NB4 (cell line): ENCODE results near the gene THAP3.

Experiments
- DNase-seq: peaks from one replicate; pipeline ENCODE4 v3.0.0; 2010; ENCODE audit warnings: low read depth
- H3K4me3 ChIP-seq: one replicate; pipeline ENCODE4 v1.5.1; 2011; ENCODE audit warnings: mild to moderate bottlenecking, low read depth, low read length, moderate library complexity
- MYC ChIP-seq: IDR thresholded peaks from 2 replicates; pipeline ENCODE4 v1.6.1; 2011; ENCODE audit warnings: low read depth, low read length
- POLR2A ChIP-seq: IDR thresholded peaks from 2 replicates; pipeline ENCODE4 v1.6.1; 2011; ENCODE audit warnings: mild to moderate bottlenecking; ENCODE audit not compliant: insufficient read length; ENCODE audit errors: extremely low read depth
- TF ChIP-seq, protein P1 (sequence below): IDR thresholded peaks from 2 replicates; pipeline ENCODE4 v1.6.1; 2011; ENCODE audit warnings: low read depth, low read length
- TF ChIP-seq, protein P2 (sequence below): IDR thresholded peaks from one replicate; pipeline ENCODE4 v1.5.1; 2012; ENCODE audit warnings: low read depth, low read length

Gene THAP3

DNA sequence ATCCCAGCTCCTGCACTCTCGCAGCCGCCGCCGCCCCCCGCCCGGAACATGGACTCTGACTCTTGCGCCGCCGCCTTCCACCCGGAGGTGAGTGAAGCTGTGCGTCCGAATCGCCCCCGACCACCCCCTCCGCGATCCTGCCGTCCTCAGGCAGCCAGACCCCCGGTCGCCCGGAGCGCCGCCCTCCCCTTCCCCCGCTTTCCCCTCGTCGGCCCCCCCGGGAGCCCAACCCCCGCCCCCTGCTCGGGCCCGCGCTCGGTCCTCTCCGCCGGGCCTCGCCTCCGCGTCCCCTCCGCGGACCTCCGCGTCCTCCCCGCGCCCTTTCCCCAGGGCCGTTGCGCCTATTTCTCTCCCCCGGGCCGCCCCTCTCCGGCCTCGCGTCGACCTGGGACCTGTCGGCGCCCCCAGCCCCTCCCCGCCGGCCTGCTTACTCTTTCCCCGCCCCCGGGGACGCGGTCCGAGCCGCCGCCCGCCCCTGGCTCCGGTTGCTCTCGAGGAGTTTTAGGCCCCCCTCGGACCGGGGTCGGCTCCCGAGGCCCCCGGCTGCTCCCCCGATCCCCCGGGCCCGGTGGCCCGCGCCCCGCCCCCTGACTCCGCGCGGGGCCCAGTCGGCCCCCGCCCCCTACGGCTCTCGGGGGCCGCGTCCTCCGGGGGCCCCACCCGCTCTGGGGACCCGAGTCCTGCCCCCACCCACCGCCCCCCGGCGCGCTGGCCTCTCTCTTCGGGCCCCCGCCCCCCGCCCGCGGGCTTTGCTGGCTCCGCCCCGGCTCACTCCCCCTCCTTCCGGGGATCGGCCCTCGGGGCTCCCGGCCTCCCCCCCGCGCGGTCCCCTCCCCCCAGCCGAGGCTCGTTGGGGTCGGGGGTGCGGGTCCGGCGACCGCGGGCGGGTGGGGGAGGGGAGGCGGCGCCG, 10.4 kb upstream of the THAP3 start:
- H3K4me3 ChIP-seq = peak overlapping the region; percentile 57
- peak; percentile 65 for DNase-seq
- TF ChIP-seq, protein P1, sequence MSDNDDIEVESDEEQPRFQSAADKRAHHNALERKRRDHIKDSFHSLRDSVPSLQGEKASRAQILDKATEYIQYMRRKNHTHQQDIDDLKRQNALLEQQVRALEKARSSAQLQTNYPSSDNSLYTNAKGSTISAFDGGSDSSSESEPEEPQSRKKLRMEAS = no peak
- TF ChIP-seq MYC (no peak), POLR2A (no peak)
- TF ChIP-seq, protein P2, sequence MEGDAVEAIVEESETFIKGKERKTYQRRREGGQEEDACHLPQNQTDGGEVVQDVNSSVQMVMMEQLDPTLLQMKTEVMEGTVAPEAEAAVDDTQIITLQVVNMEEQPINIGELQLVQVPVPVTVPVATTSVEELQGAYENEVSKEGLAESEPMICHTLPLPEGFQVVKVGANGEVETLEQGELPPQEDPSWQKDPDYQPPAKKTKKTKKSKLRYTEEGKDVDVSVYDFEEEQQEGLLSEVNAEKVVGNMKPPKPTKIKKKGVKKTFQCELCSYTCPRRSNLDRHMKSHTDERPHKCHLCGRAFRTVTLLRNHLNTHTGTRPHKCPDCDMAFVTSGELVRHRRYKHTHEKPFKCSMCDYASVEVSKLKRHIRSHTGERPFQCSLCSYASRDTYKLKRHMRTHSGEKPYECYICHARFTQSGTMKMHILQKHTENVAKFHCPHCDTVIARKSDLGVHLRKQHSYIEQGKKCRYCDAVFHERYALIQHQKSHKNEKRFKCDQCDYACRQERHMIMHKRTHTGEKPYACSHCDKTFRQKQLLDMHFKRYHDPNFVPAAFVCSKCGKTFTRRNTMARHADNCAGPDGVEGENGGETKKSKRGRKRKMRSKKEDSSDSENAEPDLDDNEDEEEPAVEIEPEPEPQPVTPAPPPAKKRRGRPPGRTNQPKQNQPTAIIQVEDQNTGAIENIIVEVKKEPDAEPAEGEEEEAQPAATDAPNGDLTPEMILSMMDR = no peak

DNA sequence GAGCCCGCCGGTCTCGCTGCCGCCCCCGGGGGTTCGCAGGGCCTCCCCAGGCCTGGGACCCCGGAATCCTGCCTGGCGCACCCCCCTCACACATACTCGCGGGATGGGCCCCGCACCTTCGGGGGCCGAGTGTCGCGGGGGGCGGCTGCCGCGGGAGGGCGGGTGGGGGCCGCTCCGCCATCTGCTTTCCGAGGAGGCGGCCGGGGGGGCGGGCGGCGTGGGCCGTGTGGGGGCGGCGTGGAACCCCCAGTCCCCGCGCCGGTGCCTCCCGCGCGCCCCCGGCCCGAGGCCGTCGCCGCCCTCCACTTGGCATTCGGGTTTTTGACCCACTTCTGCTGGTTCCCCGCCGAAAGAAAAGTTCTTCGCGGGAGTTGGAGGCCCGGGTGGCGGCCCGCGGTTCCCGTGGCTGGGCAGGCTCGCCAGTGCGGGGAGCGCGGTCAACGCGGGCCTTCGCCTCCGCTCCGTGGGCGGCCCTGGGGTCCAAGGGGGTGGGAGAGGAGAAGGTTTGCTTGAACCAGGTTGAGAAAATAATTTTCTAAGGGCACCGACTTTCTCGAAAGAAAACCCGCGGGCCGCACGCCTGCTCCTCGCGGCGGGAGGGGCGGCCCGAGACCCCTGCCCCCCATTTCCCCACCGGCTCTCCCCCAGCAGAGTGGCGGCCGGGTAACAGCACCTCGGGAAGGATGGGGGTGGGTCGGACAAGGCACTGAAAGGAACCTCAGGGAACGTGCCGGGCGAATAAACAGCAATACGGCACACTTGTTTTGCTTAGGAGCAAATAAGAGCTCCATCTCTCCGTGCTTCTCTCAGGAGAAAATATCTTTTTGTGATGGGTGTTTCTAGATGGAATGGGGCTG, 9.5 kb upstream of the THAP3 start:
- DNase-seq = no peak
- no peak for TF ChIP-seq POLR2A
- TF ChIP-seq, protein P1 = no peak
- no peak for TF ChIP-seq MYC
- TF ChIP-seq, protein P2 = no peak
- peak overlapping the region; percentile 32 for H3K4me3 ChIP-seq

DNA sequence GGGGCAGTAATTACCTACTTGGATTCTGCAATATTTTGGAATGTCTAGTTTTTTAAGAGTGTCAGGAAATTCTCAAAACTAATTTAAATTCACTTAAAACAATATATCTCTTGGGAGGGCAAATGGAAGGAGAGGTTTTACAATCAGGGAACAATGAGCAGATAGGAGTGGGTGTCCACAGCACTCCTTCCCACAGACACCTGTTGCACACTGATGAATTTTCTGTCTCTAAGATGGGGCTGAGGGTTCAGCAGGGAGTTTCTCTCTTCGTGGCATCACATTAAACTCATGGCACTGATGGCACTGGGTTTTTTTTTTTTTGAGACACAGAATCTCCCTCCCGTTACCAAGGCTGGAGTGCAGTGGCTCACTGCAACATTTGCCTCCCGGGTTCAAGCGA, 5.6 kb upstream of the THAP3 start:
- TF ChIP-seq, protein P1 = no peak
- TF ChIP-seq MYC (no peak), POLR2A (no peak)
- TF ChIP-seq, protein P2 = no peak
- DNase-seq = no peak
- no peak overlapping the region for H3K4me3 ChIP-seq

DNA sequence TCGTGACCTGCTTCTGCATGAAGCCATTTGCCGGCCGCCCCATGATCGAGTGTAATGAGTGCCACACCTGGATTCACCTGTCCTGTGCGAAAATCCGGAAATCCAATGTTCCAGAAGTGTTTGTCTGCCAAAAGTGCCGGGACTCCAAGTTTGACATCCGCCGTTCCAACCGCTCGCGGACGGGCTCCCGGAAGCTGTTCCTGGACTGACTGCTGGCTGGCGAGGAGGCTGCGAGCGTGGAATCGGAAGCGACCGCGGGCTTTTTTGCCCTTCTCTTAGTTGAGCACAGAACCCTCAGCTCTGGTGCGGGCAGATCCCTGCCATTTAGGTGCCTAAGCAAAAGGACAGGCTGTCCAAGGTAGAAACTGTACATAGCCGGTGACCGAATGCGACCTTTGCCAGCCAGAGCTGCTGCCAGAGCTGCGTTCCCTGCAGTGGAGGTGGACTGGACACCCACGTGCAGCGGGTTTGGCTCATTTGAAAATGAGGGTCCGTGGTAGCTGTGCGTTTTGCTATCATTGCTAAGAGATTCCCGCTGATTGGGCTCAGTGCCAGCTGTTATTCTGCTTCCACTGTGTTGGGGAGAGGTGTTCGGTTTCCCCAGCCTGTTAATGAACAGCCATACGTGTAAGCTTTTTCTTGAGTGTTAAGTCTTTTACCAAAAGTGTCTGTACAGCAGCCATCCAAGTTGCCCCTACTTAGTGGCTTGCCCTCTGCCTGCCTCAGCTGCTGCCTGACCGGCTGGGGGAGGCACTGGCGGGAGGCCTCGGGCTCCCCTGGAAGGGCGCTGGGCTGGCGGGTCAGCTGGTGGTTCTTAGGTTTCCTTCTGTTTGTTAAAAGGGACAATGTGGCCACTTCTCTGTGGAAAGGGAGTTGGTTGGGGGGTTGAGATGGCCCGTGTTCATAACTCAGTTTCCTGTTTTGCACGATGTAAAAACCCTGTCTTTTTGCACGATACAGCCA, 3.0 kb upstream of the THAP3 start:
- DNase-seq = no peak
- no peak overlapping the region for H3K4me3 ChIP-seq
- TF ChIP-seq MYC (no peak), POLR2A (no peak)
- TF ChIP-seq, protein P1 = no peak
- TF ChIP-seq, protein P2 = no peak
